ENCODE measurements around the gene CYP4B1. TPM values are rescaled to one million over a fixed set of nuclear protein-coding genes. Genes with fewer than 3 reads are reported as not detected.

Gene CYP4B1
- total and polyA plus RNA-seq, 12 donors = 0.22 to 15.1 (median 5.5) TPM

DNA sequence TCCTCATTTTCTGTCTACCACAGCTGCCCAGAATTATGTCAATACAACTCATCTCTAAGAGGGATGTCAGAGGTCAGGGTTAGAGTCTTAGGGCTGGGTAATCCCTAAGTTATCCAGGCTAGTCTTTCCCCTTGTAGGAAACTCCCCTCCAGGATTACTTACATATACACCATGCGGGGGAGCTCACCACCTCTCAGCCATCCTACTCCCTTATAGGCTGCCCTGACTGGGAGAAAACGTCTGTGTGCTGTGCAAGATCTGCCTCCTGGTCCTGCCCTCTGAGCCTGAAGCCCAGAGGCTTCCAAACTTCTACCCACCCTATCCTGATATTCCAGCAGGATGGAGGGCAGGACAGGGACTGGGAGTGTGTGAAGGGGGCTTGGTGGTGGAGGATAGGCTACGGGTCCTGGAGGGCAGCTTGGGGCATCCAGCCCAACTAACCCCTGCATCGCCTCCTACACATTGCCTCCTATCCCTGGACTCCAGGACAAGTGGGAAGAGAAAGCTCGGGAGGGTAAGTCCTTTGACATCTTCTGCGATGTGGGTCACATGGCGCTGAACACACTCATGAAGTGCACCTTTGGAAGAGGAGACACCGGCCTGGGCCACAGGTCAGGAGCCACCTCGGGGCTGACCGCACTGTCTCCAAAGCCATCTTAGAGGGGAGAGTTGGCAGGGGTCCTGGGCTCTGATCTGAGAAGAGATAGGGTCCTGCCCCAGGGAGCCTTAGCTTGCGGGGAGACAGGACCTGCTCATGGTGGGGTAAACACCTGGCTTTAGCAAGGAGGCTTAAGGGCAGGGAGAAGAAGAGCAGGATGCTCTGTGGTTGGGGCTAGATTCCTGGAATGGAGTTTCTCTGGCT lies 14.4 kb downstream of the CYP4B1 start:
- no peaks in the 10 kb centered on the region for H3K27me3 ChIP-seq
- no peaks in the 10 kb centered on the region for H3K4me1 ChIP-seq (replicated peaks in 1 of 2)
- no peak overlapping the region for H3K27ac ChIP-seq
- no peak for DNase-seq
- no peak overlapping the region for H3K4me3 ChIP-seq
- no peaks in the 10 kb centered on the region for H3K9me3 ChIP-seq (replicated peaks in 1 of 3)
- TF ChIP-seq POLR2A (IDR thresholded peaks at IDR 0.05) (no peak), CTCF (IDR thresholded peaks at IDR 0.05) (no peak)
- WGBS, 4 donors = 80 to 89% (median 87%) methylated on average over 3 to 11 of the region's 11 CpGs
- intact Hi-C loops (cut with DNase I) = no loop called here
- H3K36me3 ChIP-seq (replicated peaks in 1 of 2) = no peaks in the 10 kb centered on the region

GRCh38 chr1:46813858-46814396 lies 15.1 kb downstream of the CYP4B1 start:
- Histone ChIP-seq H3K9me3 (replicated peaks in 1 of 3) (no peaks in the 10 kb centered on the region), H3K27me3 (no peaks in the 10 kb centered on the region), H3K36me3 (replicated peaks in 1 of 2) (no peaks in the 10 kb centered on the region), H3K4me3 (no peak overlapping the region), H3K27ac (no peak overlapping the region), H3K4me1 (replicated peaks in 1 of 2) (no peaks in the 10 kb centered on the region)
- no peak for DNase-seq
- TF ChIP-seq CTCF (IDR thresholded peaks at IDR 0.05) (no peak), POLR2A (IDR thresholded peaks at IDR 0.05) (no peak)
- WGBS, 4 donors = 94 to 97% (median 95%) methylated on average over 9 of the region's 9 CpGs
- intact Hi-C loops (cut with DNase I) = no loop called here

DNA sequence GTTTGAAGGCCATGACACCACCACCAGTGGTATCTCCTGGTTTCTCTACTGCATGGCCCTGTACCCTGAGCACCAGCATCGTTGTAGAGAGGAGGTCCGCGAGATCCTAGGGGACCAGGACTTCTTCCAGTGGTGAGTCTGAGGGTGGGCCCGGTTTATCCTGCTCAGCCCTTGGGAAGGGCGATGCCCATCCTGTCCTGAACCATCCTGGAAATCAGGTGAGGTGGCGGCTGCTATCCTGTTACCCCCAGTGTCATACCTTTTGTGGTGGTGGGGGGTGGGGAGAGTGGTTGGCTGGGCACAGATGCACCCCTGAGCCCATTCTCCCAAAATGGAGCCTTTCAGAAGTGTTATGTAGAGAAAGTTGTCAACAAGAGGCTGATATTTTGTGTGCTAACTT lies 16.3 kb downstream of the CYP4B1 start:
- Histone ChIP-seq H3K36me3 (replicated peaks in 1 of 2) (no peaks in the 10 kb centered on the region), H3K9me3 (replicated peaks in 1 of 3) (no peaks in the 10 kb centered on the region), H3K27me3 (no peaks in the 10 kb centered on the region), H3K4me1 (replicated peaks in 1 of 2) (no peaks in the 10 kb centered on the region), H3K4me3 (no peak overlapping the region), H3K27ac (peak overlapping the region in 1 of 5 donors; percentile 22)
- TF ChIP-seq POLR2A (IDR thresholded peaks at IDR 0.05) (no peak), CTCF (IDR thresholded peaks at IDR 0.05) (no peak)
- DNase-seq = no peak
- 81 to 92% (median 86%) methylated on average over 1 to 6 of the region's 6 CpGs for WGBS, 4 donors
- intact Hi-C loops (cut with DNase I) = no loop called here

DNA sequence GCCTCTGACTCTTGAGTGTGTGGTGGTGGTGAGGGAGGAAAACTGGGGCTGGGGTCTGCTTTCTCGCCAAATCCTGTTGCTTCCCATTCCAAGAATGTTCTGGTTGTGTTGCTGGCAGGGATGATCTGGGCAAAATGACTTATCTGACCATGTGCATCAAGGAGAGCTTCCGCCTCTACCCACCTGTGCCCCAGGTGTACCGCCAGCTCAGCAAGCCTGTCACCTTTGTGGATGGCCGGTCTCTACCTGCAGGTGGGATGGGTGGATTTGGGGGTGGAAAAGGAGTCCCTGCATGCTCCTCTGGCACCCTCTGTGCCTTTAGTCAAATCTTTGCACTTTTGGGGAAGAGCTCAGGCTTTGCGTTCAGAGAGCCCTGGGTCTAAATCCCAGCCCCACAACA lies 18.1 kb downstream of the CYP4B1 start:
- no peaks in the 10 kb centered on the region for H3K4me1 ChIP-seq (replicated peaks in 1 of 2)
- H3K4me3 ChIP-seq = no peak overlapping the region
- intact Hi-C loops (cut with DNase I) = no loop called here
- H3K27ac ChIP-seq = no peak overlapping the region
- no peaks in the 10 kb centered on the region for H3K9me3 ChIP-seq (replicated peaks in 1 of 3)
- no peak for DNase-seq
- no peaks in the 10 kb centered on the region for H3K36me3 ChIP-seq (replicated peaks in 1 of 2)
- 79 to 100% (median 89%) methylated on average over 1 to 5 of the region's 5 CpGs for WGBS, 4 donors
- H3K27me3 ChIP-seq = no peaks in the 10 kb centered on the region
- TF ChIP-seq CTCF (IDR thresholded peaks at IDR 0.05) = no peak
- TF ChIP-seq POLR2A (IDR thresholded peaks at IDR 0.05) = no peak
